MCF 10A (cell line): ENCODE results near the gene MAEL. TPM values are rescaled to one million over a fixed set of nuclear protein-coding genes. Genes with fewer than 3 reads are reported as not detected.
A peak's percentile ranks its signal among the peaks of the same experiment; 100 is the strongest.

Experiments
- BruUV-seq: library from RNA; stranded (reverse); fragments of 400-500 nt; replicated peaks from 2 replicates; lab custom pipeline; 2021; lab: Mats Ljungman, UMichigan
- CTCF ChIA-PET: fragments of 300-600 bp; sonication (Branson Sonifier 250); formaldehyde crosslinking; extraction: SDS; loops from one replicate; lab custom pipeline; 2021; ENCODE audit warnings: antibody characterized with exemption, inconsistent platforms; lab: Yijun Ruan, JAX
- POLR2A ChIA-PET: fragments of 300-600, 350-650 bp; sonication (Branson Sonifier 250); formaldehyde crosslinking; extraction: SDS; loops from one replicate; lab custom pipeline; 2020; ENCODE audit warnings: antibody characterized with exemption, inconsistent platforms; lab: Yijun Ruan, JAX
- DNase-seq: peaks from one replicate; pipeline ENCODE4 v3.0.0-alpha.2; 2018; ENCODE audit not compliant: unreplicated experiment
- H3K27ac Mint-ChIP-seq: one replicate; pipeline ENCODE4 v1.8.0; 2022; ENCODE audit warnings: mild to moderate bottlenecking, low read depth, mixed read lengths; ENCODE audit not compliant: unreplicated experiment
- H3K27me3 Mint-ChIP-seq: one replicate; pipeline ENCODE4 v1.8.0; 2022; ENCODE audit warnings: mixed read lengths; ENCODE audit not compliant: insufficient read depth, unreplicated experiment
- H3K36me3 Mint-ChIP-seq: one replicate; pipeline ENCODE4 v1.8.0; 2022; ENCODE audit warnings: mild to moderate bottlenecking, moderate library complexity, mixed read lengths; ENCODE audit not compliant: insufficient read depth, unreplicated experiment
- H3K4me1 Mint-ChIP-seq: one replicate; pipeline ENCODE4 v1.8.0; 2022; ENCODE audit warnings: mixed read lengths; ENCODE audit not compliant: insufficient read depth, unreplicated experiment
- H3K4me3 Mint-ChIP-seq: one replicate; pipeline ENCODE4 v1.8.0; 2022; ENCODE audit warnings: mild to moderate bottlenecking, moderate library complexity, mixed read lengths; ENCODE audit not compliant: unreplicated experiment
- H3K9me3 Mint-ChIP-seq: one replicate; pipeline ENCODE4 v1.8.0; 2022; ENCODE audit warnings: mixed read lengths; ENCODE audit not compliant: unreplicated experiment
- intact Hi-C: fragments of 100-400 bp; cut with micrococcal nuclease; formaldehyde crosslinking; loops from 2 replicates; pipeline ENCODE4 v1.14.1; 2022
- total RNA-seq: library from RNA; stranded (reverse); gene quantifications from 2 replicates; pipeline ENCODE4 v1.2.3, GENCODE V29; 2022
- TF ChIP-seq, protein P1 (sequence below): fragments of 200-600 bp; IDR thresholded peaks from one replicate; pipeline ENCODE4 v1.8.0; 2022; ENCODE audit warnings: antibody characterized with exemption, mild to moderate bottlenecking; ENCODE audit not compliant: unreplicated experiment

The MAEL gene
- total RNA-seq, 1 experiment from 2014 or later: not detected

DNA sequence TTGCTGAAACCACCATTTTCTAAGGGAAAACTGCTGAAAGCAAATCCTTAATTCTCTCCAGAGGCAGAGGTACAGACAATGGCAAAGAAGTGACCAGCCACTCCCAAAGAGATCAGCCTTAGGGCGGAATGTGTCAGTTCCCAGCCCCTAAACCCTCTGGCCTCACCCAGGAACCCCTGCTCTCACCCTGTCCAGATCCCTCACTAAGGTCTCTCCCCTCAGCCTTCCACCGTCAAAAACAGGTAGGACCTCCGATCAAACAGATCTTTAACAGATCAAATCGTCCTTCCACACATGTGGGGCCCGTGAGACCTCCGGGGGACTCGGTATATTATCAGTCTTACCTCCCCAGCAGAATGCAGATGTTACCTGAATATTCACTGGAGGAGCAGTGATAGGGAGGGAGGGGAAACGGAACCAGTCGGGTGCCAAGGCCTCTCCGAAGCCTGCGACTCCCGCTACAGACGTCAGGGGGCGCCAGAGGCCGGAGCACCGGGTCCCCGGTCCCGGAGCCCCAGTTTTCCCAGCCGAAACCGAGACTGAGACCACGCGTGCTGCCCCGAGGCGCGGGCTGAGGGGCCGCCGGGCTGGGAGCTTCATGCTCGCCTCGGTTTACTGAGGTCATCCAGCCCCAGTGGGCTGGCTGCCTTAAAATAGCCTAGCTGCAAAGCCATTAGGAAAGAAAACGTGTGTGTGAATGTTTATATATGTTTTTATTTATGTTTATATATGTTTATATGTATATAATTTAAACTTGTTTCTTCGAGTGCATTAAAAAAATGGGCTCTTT, 77.4 kb downstream of the MAEL start:
- POLR2A ChIA-PET: interaction anchor here (0.7 to 2.4 kb wide), 2 partner anchors 154 to 838 kb away, joined by 3 to 29 read pairs; partner anchors contain the start of gene POU2F1
- H3K27ac Mint-ChIP-seq: peak overlapping the region; percentile 43

GRCh38 chr1:167067904-167068303, 78.8 kb downstream of the MAEL start:
- Mint-ChIP-seq H3K4me1 (no peaks in the 10 kb centered on the region), H3K9me3 (no peaks in the 10 kb centered on the region), H3K4me3 (no peak overlapping the region), H3K36me3 (no peaks in the 10 kb centered on the region), H3K27ac (no peak overlapping the region), H3K27me3 (peaks cover 18% of the 10 kb centered on the region)
- CTCF ChIA-PET: interaction anchor here (0.8 to 1.6 kb wide), 3 partner anchors 59 to 465 kb away, joined by 3 to 5 read pairs (median 3); no protein-coding TSS in a partner anchor
- TF ChIP-seq, protein P1, sequence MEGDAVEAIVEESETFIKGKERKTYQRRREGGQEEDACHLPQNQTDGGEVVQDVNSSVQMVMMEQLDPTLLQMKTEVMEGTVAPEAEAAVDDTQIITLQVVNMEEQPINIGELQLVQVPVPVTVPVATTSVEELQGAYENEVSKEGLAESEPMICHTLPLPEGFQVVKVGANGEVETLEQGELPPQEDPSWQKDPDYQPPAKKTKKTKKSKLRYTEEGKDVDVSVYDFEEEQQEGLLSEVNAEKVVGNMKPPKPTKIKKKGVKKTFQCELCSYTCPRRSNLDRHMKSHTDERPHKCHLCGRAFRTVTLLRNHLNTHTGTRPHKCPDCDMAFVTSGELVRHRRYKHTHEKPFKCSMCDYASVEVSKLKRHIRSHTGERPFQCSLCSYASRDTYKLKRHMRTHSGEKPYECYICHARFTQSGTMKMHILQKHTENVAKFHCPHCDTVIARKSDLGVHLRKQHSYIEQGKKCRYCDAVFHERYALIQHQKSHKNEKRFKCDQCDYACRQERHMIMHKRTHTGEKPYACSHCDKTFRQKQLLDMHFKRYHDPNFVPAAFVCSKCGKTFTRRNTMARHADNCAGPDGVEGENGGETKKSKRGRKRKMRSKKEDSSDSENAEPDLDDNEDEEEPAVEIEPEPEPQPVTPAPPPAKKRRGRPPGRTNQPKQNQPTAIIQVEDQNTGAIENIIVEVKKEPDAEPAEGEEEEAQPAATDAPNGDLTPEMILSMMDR: no peak
- intact Hi-C loops: loop anchor here (2.0 kb wide), 3 partner anchors 201 to 333 kb away; no protein-coding TSS in a partner anchor
- POLR2A ChIA-PET: no interaction called here
- no TSS peak for BruUV-seq
- no peak for DNase-seq

More for the DNA sequence above, 77.4 kb downstream of the MAEL start:
- TF ChIP-seq, protein P1: peak; percentile 100
- no peaks in the 10 kb centered on the region for H3K36me3 Mint-ChIP-seq
- CTCF ChIA-PET: interaction anchor here (0.5 to 18.6 kb wide), 73 partner anchors 7 to 1321 kb away, joined by 3 to 1662 read pairs (median 4); partner anchors contain the start of genes POU2F1 and STYXL2
- peak overlapping the region; percentile 32 for H3K4me3 Mint-ChIP-seq
- peaks cover 18% of the 10 kb centered on the region for H3K27me3 Mint-ChIP-seq
- no peaks in the 10 kb centered on the region for H3K9me3 Mint-ChIP-seq
- no peaks in the 10 kb centered on the region for H3K4me1 Mint-ChIP-seq
- no TSS peak for BruUV-seq
- DNase-seq: peak; percentile 84
- intact Hi-C loops: loop anchor here (1.0 to 2.0 kb wide), 8 partner anchors 58 to 468 kb away; partner anchors contain the start of gene POU2F1

GRCh38 chr1:167068761-167069160, 79.7 kb downstream of the MAEL start:
- H3K27ac Mint-ChIP-seq: no peak overlapping the region
- no peaks in the 10 kb centered on the region for H3K36me3 Mint-ChIP-seq
- POLR2A ChIA-PET: no interaction called here
- no TSS peak for BruUV-seq
- H3K4me3 Mint-ChIP-seq: no peak overlapping the region
- intact Hi-C loops: no loop called here
- DNase-seq: no peak
- TF ChIP-seq, protein P1: no peak
- CTCF ChIA-PET: interaction anchor here (0.6 to 1.6 kb wide), 14 partner anchors 10 to 1137 kb away, joined by 3 to 22 read pairs (median 3); partner anchors contain the start of gene GPA33
- H3K9me3 Mint-ChIP-seq: no peaks in the 10 kb centered on the region
- no peaks in the 10 kb centered on the region for H3K4me1 Mint-ChIP-seq
- peaks cover 18% of the 10 kb centered on the region for H3K27me3 Mint-ChIP-seq

DNA sequence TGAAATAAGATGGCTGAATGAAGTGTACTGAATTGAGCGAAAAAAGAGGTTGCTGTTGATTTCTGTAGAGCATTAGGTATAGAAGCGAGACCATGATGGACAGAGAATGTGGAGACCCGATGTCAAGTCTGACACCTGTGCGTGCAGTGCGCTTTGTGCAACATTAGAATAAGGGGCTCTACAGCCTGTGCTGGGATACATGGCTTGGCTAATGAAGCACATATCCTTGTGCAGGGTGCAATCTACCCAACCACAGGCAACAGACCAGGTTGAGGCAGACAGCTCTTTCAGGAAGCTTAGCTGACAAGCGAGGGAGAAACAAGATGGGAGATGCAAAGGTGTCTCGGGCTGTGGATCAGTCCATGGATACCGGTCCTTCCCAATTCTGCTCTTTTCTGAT, 82.2 kb downstream of the MAEL start:
- Mint-ChIP-seq H3K4me3 (no peak overlapping the region), H3K36me3 (no peaks in the 10 kb centered on the region), H3K27ac (no peak overlapping the region), H3K4me1 (no peaks in the 10 kb centered on the region), H3K27me3 (peaks cover 18% of the 10 kb centered on the region), H3K9me3 (no peaks in the 10 kb centered on the region)
- ChIA-PET POLR2A (no interaction called here), CTCF (interaction anchor here (0.7 to 2.9 kb wide), 3 partner anchors 12 to 149 kb away, joined by 4 to 8 read pairs (median 8); partner anchors contain the start of gene POU2F1)
- no peak for DNase-seq
- TF ChIP-seq, protein P1: no peak
- BruUV-seq: no TSS peak
- intact Hi-C loops: no loop called here
